ENCODE data around the gene ATXN7L3.

The ATXN7L3 gene

GRCh38 chr17:44207743-44208142 lies 8.1 kb upstream of the ATXN7L3 start:
- TF ChIP-seq EP300 (IDR thresholded peaks at IDR 0.05; ENCODE audit: borderline replicate concordance) = no peak
- TF ChIP-seq YY1 (IDR thresholded peaks at IDR 0.05; ENCODE audit: low read depth) = no peak
- no peak for TF ChIP-seq TEAD4 (IDR thresholded peaks at IDR 0.05)
- no peak for TF ChIP-seq USF1 (IDR thresholded peaks at IDR 0.05)
- no peak for TF ChIP-seq FOXM1 (IDR thresholded peaks at IDR 0.05; ENCODE audit: borderline replicate concordance, low read depth)
- TF ChIP-seq MAX (IDR thresholded peaks at IDR 0.05) = no peak
- no peak for TF ChIP-seq REST (IDR thresholded peaks at IDR 0.05; ENCODE audit: low read depth)
- TF ChIP-seq CREB1 (IDR thresholded peaks at IDR 0.05; ENCODE audit: low read depth) = no peak
- TF ChIP-seq TAF1 (IDR thresholded peaks at IDR 0.05; ENCODE audit: low read depth) = no peak
- TF ChIP-seq CEBPB (IDR thresholded peaks at IDR 0.05) = no peak

GRCh38 chr17:44207319-44207718 lies 7.6 kb upstream of the ATXN7L3 start:
- TF ChIP-seq YY1 (IDR thresholded peaks at IDR 0.05; ENCODE audit: low read depth) (no peak), ZBTB7A (IDR thresholded peaks at IDR 0.05; ENCODE audit: low read depth) (no peak), USF1 (IDR thresholded peaks at IDR 0.05) (no peak), TEAD4 (IDR thresholded peaks at IDR 0.05) (no peak), TAF1 (IDR thresholded peaks at IDR 0.05; ENCODE audit: low read depth) (no peak), CEBPB (IDR thresholded peaks at IDR 0.05) (no peak), EP300 (IDR thresholded peaks at IDR 0.05; ENCODE audit: borderline replicate concordance) (no peak), MAX (IDR thresholded peaks at IDR 0.05) (no peak), FOXM1 (IDR thresholded peaks at IDR 0.05; ENCODE audit: borderline replicate concordance, low read depth) (no peak), RAD21 (IDR thresholded peaks at IDR 0.05; ENCODE audit: low read depth) (no peak), REST (IDR thresholded peaks at IDR 0.05; ENCODE audit: low read depth) (no peak), EGR1 (IDR thresholded peaks at IDR 0.05) (no peak), NFIC (IDR thresholded peaks at IDR 0.05) (no peak), TCF12 (IDR thresholded peaks at IDR 0.05; ENCODE audit: low read depth) (no peak), CREB1 (IDR thresholded peaks at IDR 0.05; ENCODE audit: low read depth) (no peak)

- no peak for TF ChIP-seq EP300 (IDR thresholded peaks at IDR 0.05; ENCODE audit: borderline replicate concordance)
- no peak for TF ChIP-seq TCF12 (IDR thresholded peaks at IDR 0.05; ENCODE audit: low read depth)
- TF ChIP-seq ZBTB7A (IDR thresholded peaks at IDR 0.05; ENCODE audit: low read depth) = no peak
- no peak for TF ChIP-seq FOXM1 (IDR thresholded peaks at IDR 0.05; ENCODE audit: borderline replicate concordance, low read depth)
- TF ChIP-seq TEAD4 (IDR thresholded peaks at IDR 0.05) = no peak
- TF ChIP-seq CEBPB (IDR thresholded peaks at IDR 0.05) = no peak
- TF ChIP-seq CREB1 (IDR thresholded peaks at IDR 0.05; ENCODE audit: low read depth) = no peak
- no peak for TF ChIP-seq NFIC (IDR thresholded peaks at IDR 0.05)
- no peak for TF ChIP-seq YY1 (IDR thresholded peaks at IDR 0.05; ENCODE audit: low read depth)
- TF ChIP-seq EGR1 (IDR thresholded peaks at IDR 0.05) = no peak
- TF ChIP-seq RAD21 (IDR thresholded peaks at IDR 0.05; ENCODE audit: low read depth) = no peak
- TF ChIP-seq USF1 (IDR thresholded peaks at IDR 0.05) = no peak
- no peak for TF ChIP-seq REST (IDR thresholded peaks at IDR 0.05; ENCODE audit: low read depth)
These were observed 7.1 kb upstream of the ATXN7L3 start for GRCh38 chr17:44206825-44207155.

All from Ishikawa (cell line).